GM19023 (cell line): ENCODE data around the gene DMKN.
"Not testable (repeated sequence)": the region's sequence is repeated elsewhere in the genome, so short reads cannot be mapped to it uniquely, and the experiment has no call there.

Experiments used
- ATAC-seq: cut with Tn5 transposase; IDR thresholded peaks from one replicate; pipeline ENCODE4 v1.9.1; 2021; ENCODE audit warnings: mild to moderate bottlenecking, moderate library complexity; ENCODE audit not compliant: unreplicated experiment

The DMKN gene

GRCh38 chr19:35500611-35501010 is 12.8 kb downstream of the DMKN start:
- ATAC-seq, result no peak

GRCh38 chr19:35498984-35499527 is 14.4 kb downstream of the DMKN start:
- no peak for ATAC-seq

GRCh38 chr19:35498220-35498619 is 15.2 kb downstream of the DMKN start:
- ATAC-seq, result no peak

- ATAC-seq, result no peak
Observed at GRCh38 chr19:35497406-35497805, 16.0 kb downstream of the DMKN start.

- ATAC-seq, result no peak
Observed at GRCh38 chr19:35495107-35496064, 18.1 kb downstream of the DMKN start.

GRCh38 chr19:35493971-35494370 is 19.5 kb downstream of the DMKN start:
- ATAC-seq, result no peak

- no peak for ATAC-seq
Observed at GRCh38 chr19:35491836-35492360, 21.6 kb downstream of the DMKN start.

- ATAC-seq, result no peak
Observed at GRCh38 chr19:35490364-35490763, 23.1 kb downstream of the DMKN start, which contains the start of gene KRTDAP. KRTDAP (minus strand) TSS chr19:35490464; CDS start chr19:35490442, 22 bp downstream.

- no peak for ATAC-seq
Observed at GRCh38 chr19:35488677-35489076, 24.8 kb downstream of the DMKN start.

- no peak for ATAC-seq
Observed at GRCh38 chr19:35487656-35488182, 25.7 kb downstream of the DMKN start.

GRCh38 chr19:35486268-35486708 is 27.2 kb downstream of the DMKN start:
- no peak for ATAC-seq

GRCh38 chr19:35484252-35485036 is 29.0 kb downstream of the DMKN start:
- no peak for ATAC-seq

GRCh38 chr19:35483089-35483488 is 30.4 kb downstream of the DMKN start:
- ATAC-seq, result no peak

- ATAC-seq, result no peak
Observed at GRCh38 chr19:35478794-35479677, 34.4 kb downstream of the DMKN start.

GRCh38 chr19:35476149-35476548 is 37.3 kb downstream of the DMKN start:
- no peak for ATAC-seq

GRCh38 chr19:35474594-35474993 is 38.9 kb downstream of the DMKN start:
- not testable (repeated sequence) for ATAC-seq

GRCh38 chr19:35474104-35474503 is 39.3 kb downstream of the DMKN start:
- ATAC-seq, result no peak

- ATAC-seq, result no peak
Observed at GRCh38 chr19:35471946-35472345, 41.5 kb downstream of the DMKN start.

- not testable (repeated sequence) for ATAC-seq
Observed at GRCh38 chr19:35471075-35471474, 42.4 kb downstream of the DMKN start.

- no peak for ATAC-seq
Observed at GRCh38 chr19:35470128-35470527, 43.3 kb downstream of the DMKN start.
